Skin epidermis (tissue), 12 donors: ENCODE data around the gene IQCC.
"Not testable (repeated sequence)": the region's sequence is repeated elsewhere in the genome, so short reads cannot be mapped to it uniquely, and the experiment has no call there.

Experiments used
- H3K27ac ChIP-seq, 21 experiments: fragments of 200-600 bp; sonication (generic) in 11 of 21; one replicate each; pipeline ENCODE4 v1.5.0; 2020; ENCODE audit warnings: mild to moderate bottlenecking in 3 of 21, inconsistent platforms in 2 of 21, moderate library complexity in 2 of 21
- H3K4me3 ChIP-seq, 7 experiments: fragments of 200-600 bp; sonication (generic) in 2 of 7; one replicate each; pipeline ENCODE4 v1.5.0; 2020; ENCODE audit warnings: inconsistent platforms in 2 of 7, mild to moderate bottlenecking in 2 of 7, moderate library complexity in 1 of 7

IQCC gene

DNA sequence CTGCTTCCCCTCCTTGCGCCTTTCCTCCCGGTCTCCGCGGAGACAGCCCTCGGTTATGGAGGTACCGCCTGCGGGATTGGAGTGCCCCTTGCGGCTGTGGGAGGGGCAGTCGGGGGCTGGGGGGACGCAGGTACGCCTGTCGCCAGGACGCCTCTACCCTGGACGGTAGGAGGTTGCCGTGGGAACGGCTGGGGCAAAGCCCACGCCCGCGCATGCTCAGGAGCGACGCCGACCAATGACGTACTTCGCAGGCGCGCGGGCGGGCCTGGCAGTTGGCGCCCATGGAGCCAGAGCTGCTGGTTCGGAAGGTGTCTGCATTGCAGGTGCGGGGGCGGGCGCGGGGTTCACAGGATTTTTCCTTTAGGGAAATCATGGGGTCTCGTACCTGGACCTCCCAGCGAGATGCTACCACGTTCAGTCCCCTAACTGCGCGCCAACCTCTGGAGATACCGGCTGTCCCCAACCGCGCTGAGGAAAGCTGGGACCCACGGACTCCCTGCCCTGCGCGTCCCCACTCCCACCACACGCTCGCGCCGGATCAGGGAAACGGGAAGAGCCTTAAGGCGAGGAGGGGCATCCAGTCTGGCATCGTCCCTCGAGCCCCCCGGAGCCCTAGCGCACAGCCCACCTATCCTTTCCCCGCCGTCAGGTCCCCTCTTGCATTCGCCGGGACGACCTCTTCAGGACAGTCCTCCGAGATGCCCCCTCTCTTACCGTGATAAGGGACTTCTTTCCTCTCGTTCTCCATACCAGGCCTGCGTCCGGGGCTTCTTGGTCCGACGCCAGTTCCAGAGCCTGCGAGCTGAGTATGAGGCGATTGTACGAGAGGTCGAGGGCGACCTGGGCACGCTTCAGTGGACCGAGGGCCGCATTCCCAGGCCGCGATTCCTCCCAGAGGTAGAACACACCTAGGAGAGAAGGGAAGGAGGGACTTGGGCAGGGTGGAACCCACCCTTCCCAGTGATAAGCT is at the start of gene IQCC:
Gene IQCC (plus strand): TSS at position 271 of the 970 bp plus-strand sequence. CDS start 11 bp downstream, at position 282.
- Histone ChIP-seq H3K27ac (peak within 1 kb of the TSS in 19 of 21 experiments; percentile 24 to 89 (median 77)), H3K4me3 (peak within 1 kb of the TSS; percentile 43 to 73 (median 57))

DNA sequence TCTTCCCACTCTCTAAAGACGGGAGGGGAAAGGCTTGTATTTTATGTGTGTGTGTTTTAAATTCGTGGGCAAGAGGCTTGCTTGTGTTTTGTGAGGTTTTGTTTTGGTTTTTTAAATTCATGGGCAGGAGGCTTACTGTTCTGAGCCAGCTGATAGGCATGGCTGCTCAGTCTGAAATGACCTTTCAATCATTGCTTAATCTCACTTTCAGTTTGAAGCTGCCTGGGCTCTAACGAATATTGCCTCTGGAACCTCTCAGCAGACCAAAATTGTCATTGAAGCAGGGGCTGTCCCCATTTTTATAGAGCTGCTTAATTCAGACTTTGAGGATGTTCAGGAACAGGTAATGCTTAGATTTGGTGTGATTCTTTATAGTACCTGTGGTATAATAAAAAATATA is 46.3 kb upstream of the IQCC start:
- no peak overlapping the region for H3K27ac ChIP-seq
- no peak overlapping the region for H3K4me3 ChIP-seq

DNA sequence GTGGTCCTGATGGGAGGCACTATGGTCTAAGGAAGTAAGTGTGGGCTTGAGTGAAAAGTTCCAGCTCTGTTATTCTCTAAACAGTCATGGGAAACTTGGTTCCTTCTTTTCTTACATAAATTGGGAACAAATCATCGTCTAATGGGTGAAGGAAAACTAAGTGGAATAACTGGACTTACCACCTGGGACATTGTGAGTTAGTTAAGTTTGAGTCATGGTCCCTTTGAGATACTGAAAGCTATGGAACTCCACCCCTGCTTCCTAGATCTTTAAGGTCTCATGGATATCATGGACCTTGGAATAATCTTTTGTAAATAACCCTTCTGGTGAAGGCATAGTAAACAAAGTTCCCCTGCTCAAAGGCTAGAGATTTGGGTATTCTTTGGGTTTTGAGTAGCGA is 42.1 kb upstream of the IQCC start:
- Histone ChIP-seq H3K4me3 (no peak overlapping the region), H3K27ac (no peak overlapping the region)

- not testable (repeated sequence) for H3K27ac ChIP-seq, H3K4me3 ChIP-seq
Observed at GRCh38 chr1:32165633-32166032, 39.8 kb upstream of the IQCC start.

- H3K27ac ChIP-seq, result no peak overlapping the region
- H3K4me3 ChIP-seq, result no peak overlapping the region
Observed at GRCh38 chr1:32170991-32171390, 34.5 kb upstream of the IQCC start.

- peak overlapping the region in 2 of 21 experiments; percentile 13 to 17 for H3K27ac ChIP-seq
- H3K4me3 ChIP-seq, result no peak overlapping the region
Observed at GRCh38 chr1:32172621-32173245, 32.7 kb upstream of the IQCC start.

- H3K4me3 ChIP-seq, result peak overlapping the region in 5 of 7 experiments; percentile 52 to 63 (median 57)
- H3K27ac ChIP-seq, result peak overlapping the region in 20 of 21 experiments; percentile 79 to 98 (median 92)
Observed at GRCh38 chr1:32178380-32179192, 26.9 kb upstream of the IQCC start.

GRCh38 chr1:32179193-32179442 is 26.4 kb upstream of the IQCC start:
- Histone ChIP-seq H3K4me3 (peak overlapping the region; percentile 49 to 64 (median 57)), H3K27ac (peak overlapping the region; percentile 52 to 98 (median 92))

DNA sequence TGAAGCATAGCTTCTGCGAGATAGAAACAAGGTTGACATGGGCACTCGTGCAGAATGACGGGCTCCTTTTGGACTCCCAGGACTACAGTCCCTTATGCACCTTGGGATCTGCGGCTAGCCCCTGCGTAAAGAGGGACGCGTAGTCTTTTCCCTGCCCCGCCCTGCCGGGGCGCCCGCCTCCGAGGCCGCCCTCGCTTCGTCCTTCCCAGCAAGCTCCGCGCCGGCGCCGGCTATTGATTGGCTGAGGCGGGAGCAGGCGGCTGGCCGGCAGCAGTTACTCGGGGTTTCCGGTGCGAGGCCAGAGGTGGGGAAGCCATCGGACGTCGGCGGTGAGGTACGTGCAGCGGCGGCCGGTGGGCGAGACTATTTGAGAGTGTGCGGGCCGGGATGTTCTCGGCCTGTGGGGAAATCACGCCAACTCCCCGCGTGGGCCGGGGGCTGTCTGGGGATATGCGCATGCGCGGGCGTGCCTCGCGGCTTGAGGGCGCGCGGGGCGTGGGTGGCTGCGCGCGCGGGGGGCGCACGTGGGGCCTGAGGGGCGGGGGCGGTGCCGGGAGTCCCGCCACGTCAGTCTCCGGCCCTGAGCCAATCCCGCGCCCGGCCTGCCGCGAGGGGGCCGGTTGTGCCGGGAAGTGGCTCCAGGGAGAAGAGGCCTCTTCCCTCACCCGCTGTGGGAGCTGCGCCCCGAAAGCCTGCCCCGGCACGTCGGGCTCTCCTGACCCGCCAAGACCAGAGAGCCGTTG is 25.9 kb upstream of the IQCC start, which contains the start of gene TXLNA:
Gene TXLNA (plus strand): TSS at position 233 of the 743 bp plus-strand sequence. CDS start 671 bp downstream, outside the sequence.
- Histone ChIP-seq H3K4me3 (peak within 1 kb of the TSS; percentile 49 to 64 (median 57)), H3K27ac (peak within 1 kb of the TSS; percentile 62 to 98 (median 92))

GRCh38 chr1:32180186-32181060 is 25.0 kb upstream of the IQCC start:
- Histone ChIP-seq H3K27ac (peak overlapping the region; percentile 62 to 98 (median 92)), H3K4me3 (peak overlapping the region; percentile 49 to 64 (median 57))

DNA sequence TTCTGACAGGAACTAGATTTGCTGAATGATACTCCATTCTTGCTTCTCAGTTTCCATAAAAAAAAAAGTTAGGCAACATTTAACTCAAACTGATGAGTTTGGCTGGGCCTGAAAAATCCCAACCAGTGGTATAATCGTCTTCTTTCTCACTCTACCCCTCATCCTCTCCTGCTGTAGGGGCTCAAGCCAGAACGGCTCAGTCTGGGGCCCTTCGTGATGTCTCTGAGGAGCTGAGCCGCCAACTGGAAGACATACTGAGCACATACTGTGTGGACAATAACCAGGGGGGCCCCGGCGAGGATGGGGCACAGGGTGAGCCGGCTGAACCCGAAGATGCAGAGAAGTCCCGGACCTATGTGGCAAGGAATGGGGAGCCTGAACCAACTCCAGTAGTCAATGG is 24.4 kb upstream of the IQCC start:
- Histone ChIP-seq H3K27ac (peak overlapping the region in 20 of 21 experiments; percentile 20 to 98 (median 92)), H3K4me3 (peak overlapping the region; percentile 49 to 64 (median 57))

DNA sequence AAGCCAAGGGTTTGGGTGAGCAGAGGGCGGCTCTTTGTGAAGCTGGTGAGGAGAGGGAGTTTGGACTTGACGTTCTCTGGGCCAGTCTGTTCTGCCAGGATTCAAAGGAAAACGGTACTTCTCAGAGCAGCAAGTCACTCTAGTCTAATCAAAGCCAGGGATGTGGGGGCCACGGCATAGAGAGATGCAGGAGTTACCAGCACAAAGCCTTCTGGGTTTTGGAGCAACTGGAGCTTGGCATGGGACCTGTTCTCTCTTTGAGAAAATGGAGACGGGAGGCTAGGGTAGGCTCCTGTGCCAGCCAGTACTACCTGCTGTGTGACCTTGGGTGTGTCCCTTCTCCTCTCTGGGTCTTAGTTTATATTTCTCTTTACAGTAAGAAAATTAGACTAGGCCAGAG is 23.9 kb upstream of the IQCC start:
- Histone ChIP-seq H3K27ac (peak overlapping the region in 18 of 21 experiments; percentile 4 to 98 (median 92)), H3K4me3 (peak overlapping the region in 6 of 7 experiments; percentile 49 to 63 (median 56))

- Histone ChIP-seq H3K4me3 (peak overlapping the region in 2 of 7 experiments; percentile 56 to 63), H3K27ac (peak overlapping the region in 9 of 21 experiments; percentile 9 to 98 (median 87))
Observed at GRCh38 chr1:32182060-32182459, 23.4 kb upstream of the IQCC start.

GRCh38 chr1:32184650-32185049 is 20.8 kb upstream of the IQCC start:
- H3K27ac ChIP-seq, result peak overlapping the region in 1 of 21 experiments; percentile 19
- no peak overlapping the region for H3K4me3 ChIP-seq

DNA sequence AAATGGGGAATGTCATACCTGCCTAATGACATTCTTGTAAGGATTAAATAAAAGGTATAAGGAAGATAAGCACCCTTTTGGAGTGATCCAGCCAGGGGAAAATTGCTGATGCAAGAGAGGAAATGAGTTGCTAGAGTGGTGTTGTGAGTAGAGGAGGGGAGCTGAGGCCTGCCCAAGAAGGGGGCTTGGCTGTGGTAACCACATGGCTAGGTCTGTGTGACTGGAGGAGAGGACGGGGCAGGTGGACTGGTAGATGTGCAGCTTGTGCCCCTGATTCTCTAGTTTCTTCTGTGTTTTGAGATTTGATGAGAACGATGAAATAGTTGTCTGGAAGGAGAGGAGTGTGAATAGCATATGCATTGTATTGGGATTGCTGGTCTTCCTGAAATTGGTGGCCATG is 19.4 kb upstream of the IQCC start:
- H3K27ac ChIP-seq, result no peak overlapping the region
- no peak overlapping the region for H3K4me3 ChIP-seq

GRCh38 chr1:32186491-32186890 is 19.0 kb upstream of the IQCC start:
- Histone ChIP-seq H3K27ac (no peak overlapping the region), H3K4me3 (no peak overlapping the region)

DNA sequence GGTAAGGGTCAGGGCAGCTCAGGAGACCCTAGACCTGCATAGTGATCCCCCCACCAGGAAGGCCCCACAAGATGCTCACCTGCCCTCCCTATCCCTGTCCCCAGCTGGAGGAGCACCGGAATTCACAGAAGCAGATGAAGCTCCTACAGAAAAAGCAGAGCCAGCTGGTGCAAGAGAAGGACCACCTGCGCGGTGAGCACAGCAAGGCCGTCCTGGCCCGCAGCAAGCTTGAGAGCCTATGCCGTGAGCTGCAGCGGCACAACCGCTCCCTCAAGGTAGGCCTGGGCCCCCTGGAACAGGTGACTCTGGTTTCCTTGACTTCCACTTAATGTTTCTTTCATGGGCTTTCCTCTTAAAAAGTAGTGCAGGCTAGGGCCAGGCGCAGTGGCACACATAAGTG is 17.6 kb upstream of the IQCC start:
- Histone ChIP-seq H3K27ac (peak overlapping the region in 1 of 21 experiments; percentile 28), H3K4me3 (no peak overlapping the region)
